ENCODE measurements around the gene TRAPPC3.

GRCh38 chr1:36198641-36199040 lies 49.4 kb upstream of the TRAPPC3 start:
- TF ChIP-seq, protein P1, sequence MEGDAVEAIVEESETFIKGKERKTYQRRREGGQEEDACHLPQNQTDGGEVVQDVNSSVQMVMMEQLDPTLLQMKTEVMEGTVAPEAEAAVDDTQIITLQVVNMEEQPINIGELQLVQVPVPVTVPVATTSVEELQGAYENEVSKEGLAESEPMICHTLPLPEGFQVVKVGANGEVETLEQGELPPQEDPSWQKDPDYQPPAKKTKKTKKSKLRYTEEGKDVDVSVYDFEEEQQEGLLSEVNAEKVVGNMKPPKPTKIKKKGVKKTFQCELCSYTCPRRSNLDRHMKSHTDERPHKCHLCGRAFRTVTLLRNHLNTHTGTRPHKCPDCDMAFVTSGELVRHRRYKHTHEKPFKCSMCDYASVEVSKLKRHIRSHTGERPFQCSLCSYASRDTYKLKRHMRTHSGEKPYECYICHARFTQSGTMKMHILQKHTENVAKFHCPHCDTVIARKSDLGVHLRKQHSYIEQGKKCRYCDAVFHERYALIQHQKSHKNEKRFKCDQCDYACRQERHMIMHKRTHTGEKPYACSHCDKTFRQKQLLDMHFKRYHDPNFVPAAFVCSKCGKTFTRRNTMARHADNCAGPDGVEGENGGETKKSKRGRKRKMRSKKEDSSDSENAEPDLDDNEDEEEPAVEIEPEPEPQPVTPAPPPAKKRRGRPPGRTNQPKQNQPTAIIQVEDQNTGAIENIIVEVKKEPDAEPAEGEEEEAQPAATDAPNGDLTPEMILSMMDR (conservative IDR thresholded peaks at IDR 0.05 in 1 of 2, IDR thresholded peaks at IDR 0.05 in 1 of 2; ENCODE audit: extremely low read depth in 1 of 2, insufficient read depth in 1 of 2, low read depth in 1 of 2, low read length in 2 of 2), result no peak
- TF ChIP-seq EZH2 (IDR thresholded peaks at IDR 0.05; ENCODE audit: borderline replicate concordance, low read length), result no peak
